Retinal pigment epithelial cell (primary cell): ENCODE results near the gene LRRTM1.

Experiments used
- DNase-seq: peaks from one replicate; pipeline ENCODE4 v3.0.0-alpha.2; 2010; ENCODE audit warnings: low read depth
- H3K4me3 ChIP-seq: 2 replicates; pipeline ENCODE4 v1.5.1; 2011; ENCODE audit warnings: mild to moderate bottlenecking, low read length, control low read depth, moderate library complexity
- CTCF ChIP-seq: conservative IDR thresholded peaks from 2 replicates; pipeline ENCODE4 v1.5.1; 2011; ENCODE audit warnings: low read depth, low read length, control low read depth, inconsistent platforms

Gene LRRTM1

GRCh38 chr2:80266231-80266630 lies 38.3 kb downstream of the LRRTM1 start:
- DNase-seq = no peak
- TF ChIP-seq CTCF = no peak
- no peak overlapping the region for H3K4me3 ChIP-seq

- H3K4me3 ChIP-seq = no peak overlapping the region
- TF ChIP-seq CTCF = no peak
Measured at GRCh38 chr2:80259292-80259691, 45.3 kb downstream of the LRRTM1 start.

GRCh38 chr2:80258793-80259192 lies 45.8 kb downstream of the LRRTM1 start:
- TF ChIP-seq CTCF = no peak

More at GRCh38 chr2:80259292-80259691, 45.3 kb downstream of the LRRTM1 start:
- DNase-seq = no peak

DNA sequence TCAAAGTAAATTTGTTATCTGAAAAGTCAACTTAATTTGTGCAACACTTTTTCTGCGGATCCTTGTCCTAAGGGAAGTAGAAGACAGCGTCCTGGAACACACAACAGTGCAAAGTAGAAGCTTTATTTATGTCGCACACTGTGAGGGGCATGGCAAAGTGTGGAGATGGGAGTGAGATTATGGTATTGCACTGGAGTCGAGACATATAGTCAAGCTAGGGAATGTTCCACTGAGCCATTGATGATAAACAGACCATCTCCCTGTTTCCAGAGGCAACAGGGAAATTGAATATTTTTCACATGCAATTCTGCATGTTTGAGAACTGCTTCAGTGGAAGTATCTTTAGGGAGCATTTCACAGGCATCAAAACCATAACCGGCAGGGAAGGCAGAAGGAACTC lies 46.2 kb downstream of the LRRTM1 start:
- H3K4me3 ChIP-seq = no peak overlapping the region
- no peak for TF ChIP-seq CTCF
- no peak for DNase-seq

More at GRCh38 chr2:80258793-80259192, 45.8 kb downstream of the LRRTM1 start:
- DNase-seq = no peak
- no peak overlapping the region for H3K4me3 ChIP-seq

DNA sequence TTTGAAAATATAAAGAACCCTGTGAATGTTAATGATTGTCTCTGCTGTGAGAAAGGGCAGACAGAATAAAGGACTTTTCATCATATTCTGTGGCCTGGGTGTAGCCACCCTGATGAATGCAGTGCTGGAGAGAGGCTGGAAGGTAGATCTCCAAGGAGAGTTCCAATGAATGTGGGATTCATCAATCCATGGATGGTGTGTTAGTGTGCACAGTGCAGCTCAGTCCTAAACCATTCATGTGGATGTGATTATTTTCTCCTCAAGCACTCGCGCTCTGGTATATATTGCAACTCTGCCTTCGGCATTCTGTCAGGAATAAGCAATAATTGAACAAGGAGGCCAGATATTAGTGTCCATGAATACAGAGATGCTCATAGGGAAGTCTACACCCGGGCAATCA lies 47.1 kb downstream of the LRRTM1 start:
- no peak for TF ChIP-seq CTCF
- no peak overlapping the region for H3K4me3 ChIP-seq
- no peak for DNase-seq

DNA sequence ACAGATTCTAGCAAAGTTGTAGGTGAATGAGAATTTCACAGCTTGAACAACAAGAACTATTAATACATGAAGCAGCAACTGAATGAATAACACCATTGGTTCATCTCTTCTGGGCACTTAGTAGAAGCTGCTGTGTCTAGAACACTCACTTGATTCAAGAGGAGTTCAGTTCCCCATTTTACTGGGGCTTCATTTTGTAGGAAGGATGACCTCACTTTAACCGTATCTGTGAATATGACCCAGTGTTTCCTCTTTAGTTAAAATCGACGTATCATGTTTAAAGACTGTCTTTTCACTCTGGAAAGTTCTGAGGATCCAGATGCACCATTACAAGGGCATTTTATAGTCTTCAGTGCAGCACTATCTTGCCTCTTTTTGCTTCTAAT lies 47.8 kb downstream of the LRRTM1 start:
- no peak for TF ChIP-seq CTCF
- H3K4me3 ChIP-seq = no peak overlapping the region
- DNase-seq = no peak

DNA sequence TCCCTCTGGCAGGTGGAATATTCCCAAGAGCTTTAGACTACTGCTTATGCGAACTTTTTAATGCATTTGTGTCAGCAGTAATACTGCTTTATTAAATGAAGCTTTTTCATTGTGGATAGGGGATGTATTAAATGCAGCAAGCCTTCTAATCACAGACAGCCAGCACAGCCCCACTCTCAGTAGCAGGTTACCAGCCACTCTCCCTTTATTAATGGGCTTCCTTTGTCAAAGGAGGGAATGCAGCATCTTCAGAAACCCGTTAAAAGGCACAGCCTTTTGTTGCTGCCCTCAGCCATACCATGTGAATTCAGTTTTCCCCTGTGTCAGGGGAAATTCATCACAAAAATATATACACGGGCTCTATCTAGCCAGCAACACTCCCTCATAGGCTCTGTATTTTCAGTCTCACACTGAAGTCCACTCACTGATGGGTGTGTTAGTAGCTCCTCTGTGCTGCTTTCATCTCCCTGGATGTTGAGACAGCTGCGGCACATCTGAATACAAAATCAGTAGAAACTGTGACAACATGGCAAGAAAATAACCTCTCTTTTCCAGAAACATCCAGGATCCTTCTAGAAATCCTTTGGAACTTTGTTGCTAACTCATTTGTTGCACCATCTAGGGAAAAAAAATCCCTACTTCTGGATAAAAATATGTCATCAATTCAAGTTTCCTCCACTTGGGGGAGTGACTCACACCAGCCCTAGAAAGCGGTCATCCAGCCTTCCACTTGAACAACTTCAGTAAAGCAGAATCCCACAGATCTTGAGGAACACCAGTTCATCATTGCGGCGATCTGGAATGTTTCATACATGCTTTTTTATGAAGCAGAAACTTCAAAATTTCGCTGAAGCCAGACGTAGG lies 48.4 kb downstream of the LRRTM1 start:
- TF ChIP-seq CTCF = peak; percentile 53

More for the DNA sequence above, 48.4 kb downstream of the LRRTM1 start:
- DNase-seq = peak; percentile 4
- no peak overlapping the region for H3K4me3 ChIP-seq
